Naive thymus-derived CD4-positive, alpha-beta T cell (primary cell): ENCODE measurements around the gene CRTC3. TPM values are rescaled to one million over a fixed set of nuclear protein-coding genes. Genes with fewer than 3 reads are reported as not detected.
A peak's percentile ranks its signal among the peaks of the same experiment; 100 is the strongest.

Experiments
- ATAC-seq: fragments of 150-1000 bp; cut with Tn5 transposase; 2 replicates; pipeline ENCODE4 v1.10.0; 2021; ENCODE audit warnings: mild to moderate bottlenecking, moderate library complexity
- CTCF ChIA-PET: fragments of 350-600 bp; sonication (Branson Sonifier 250); formaldehyde crosslinking; loops from one replicate; lab custom pipeline; 2021; ENCODE audit warnings: antibody characterized with exemption; lab: Charles Lee
- POLR2A ChIA-PET: fragments of 350-600 bp; sonication (Branson Sonifier 250); formaldehyde crosslinking; loops from one replicate; lab custom pipeline; 2021; ENCODE audit warnings: antibody characterized with exemption, inconsistent platforms; lab: Charles Lee
- DNase-seq, 9 donors: peaks; one replicate each; pipeline versions ENCODE4 v3.0.0 to v3.0.0-alpha.2; 2020 to 2022; ENCODE audit warnings: mixed read lengths in 1 of 9
- H3K27ac ChIP-seq: one replicate; pipeline ENCODE4 v1.7.0; 2013; ENCODE audit warnings: mild to moderate bottlenecking, low read depth, low read length, moderate library complexity
- H3K27me3 ChIP-seq, 2 donors: one replicate each; pipeline ENCODE4 v1.7.0; 2013; ENCODE audit warnings: low read length in 2 of 2, mild to moderate bottlenecking in 2 of 2, moderate library complexity in 2 of 2; ENCODE audit not compliant: control insufficient read depth in 2 of 2, insufficient read depth in 2 of 2
- H3K36me3 ChIP-seq, 3 experiments: 1 replicate in 2 of 3; 2 replicates in 1 of 3; pipeline ENCODE4 v1.7.0; 2013; ENCODE audit warnings: low read length in 3 of 3, mild to moderate bottlenecking in 3 of 3, moderate library complexity in 1 of 3; ENCODE audit not compliant: insufficient read depth in 3 of 3, control insufficient read depth in 2 of 3
- H3K4me1 ChIP-seq, 2 donors: one replicate each; pipeline ENCODE4 v1.7.0; 2013; ENCODE audit warnings: low read length in 2 of 2, mild to moderate bottlenecking in 2 of 2, moderate library complexity in 1 of 2; ENCODE audit not compliant: control insufficient read depth in 2 of 2, insufficient read depth in 2 of 2
- H3K4me3 ChIP-seq: 2 replicates; pipeline ENCODE4 v1.7.0; 2013; ENCODE audit warnings: mild to moderate bottlenecking, low read length
- H3K9me3 ChIP-seq, 3 experiments: 1 replicate in 2 of 3; 2 replicates in 1 of 3; pipeline ENCODE4 v1.7.0; 2013; ENCODE audit warnings: low read length in 3 of 3; ENCODE audit not compliant: control insufficient read depth in 2 of 3
- H3K27ac Mint-ChIP-seq, 9 donors: one replicate each; pipeline ENCODE4 v1.8.0; 2020 to 2022; ENCODE audit warnings: mixed read lengths in 9 of 9, mild to moderate bottlenecking in 8 of 9, moderate library complexity in 5 of 9, inconsistent platforms in 2 of 9
- H3K27me3 Mint-ChIP-seq, 5 donors: one replicate each; pipeline ENCODE4 v1.8.0; 2021 to 2022; ENCODE audit warnings: mixed read lengths in 5 of 5, mild to moderate bottlenecking in 1 of 5
- H3K36me3 Mint-ChIP-seq, 5 donors: one replicate each; pipeline ENCODE4 v1.8.0; 2020 to 2022; ENCODE audit warnings: mixed read lengths in 5 of 5, mild to moderate bottlenecking in 3 of 5, inconsistent platforms in 1 of 5
- H3K4me1 Mint-ChIP-seq, 7 donors: one replicate each; pipeline ENCODE4 v1.8.0; 2020 to 2022; ENCODE audit warnings: mixed read lengths in 7 of 7, mild to moderate bottlenecking in 3 of 7, inconsistent platforms in 1 of 7
- H3K4me3 Mint-ChIP-seq, 10 donors: one replicate each; pipeline ENCODE4 v1.8.0; 2020 to 2022; ENCODE audit warnings: mild to moderate bottlenecking in 10 of 10, mixed read lengths in 10 of 10, moderate library complexity in 6 of 10, inconsistent platforms in 2 of 10
- H3K9me3 Mint-ChIP-seq, 11 donors: one replicate each; pipeline ENCODE4 v1.8.0; 2020 to 2022; ENCODE audit warnings: mixed read lengths in 11 of 11, mild to moderate bottlenecking in 4 of 11, inconsistent platforms in 1 of 11, moderate library complexity in 1 of 11
- intact Hi-C, 2 donors: fragments of 100-400 bp; cut with micrococcal nuclease; formaldehyde crosslinking; loops; one replicate each; pipeline ENCODE4 v1.15.1; 2023
- polyA plus RNA-seq, 2 donors: library from polyadenylated mRNA; unstranded; fragments of 300-500 nt; fragmentation: Illumina TruSeq; gene quantifications; one replicate each; pipeline ENCODE4 v1.2.3, GENCODE V29; 2021
- total RNA-seq, 6 experiments: library from RNA in 5 of 6; stranded (reverse) in 5 of 6; gene quantifications; 1 replicate in 5 of 6; 2 replicates in 1 of 6; pipeline ENCODE4 v1.2.3 and lab custom pipeline; 2021 to 2026

Gene CRTC3
- total and polyA plus RNA-seq, 7 experiments from 2014 or later: 40.5 to 132 (median 106) TPM

GRCh38 chr15:90638201-90638691, 108.5 kb downstream of the CRTC3 start:
- Mint-ChIP-seq H3K36me3 (peaks cover 20 to 53% (median 35%) of the 10 kb centered on the region in 5 donors), H3K27me3 (no peaks in the 10 kb centered on the region), H3K9me3 (no peaks in the 10 kb centered on the region), H3K27ac (peak overlapping the region in 7 of 9 donors; percentile 22 to 71 (median 44)), H3K4me1 (peaks cover 0 to 6% (median 0%) of the 10 kb centered on the region in 7 donors), H3K4me3 (peak overlapping the region in 1 of 10 donors; percentile 26)
- intact Hi-C loops: no loop called here
- Histone ChIP-seq H3K4me1 (no peaks in the 10 kb centered on the region), H3K9me3 (no peaks in the 10 kb centered on the region), H3K36me3 (peaks cover 0 to 74% (median 19%) of the 10 kb centered on the region in 3 experiments), H3K27ac (no peak overlapping the region), H3K4me3 (no peak overlapping the region), H3K27me3 (no peaks in the 10 kb centered on the region)
- ATAC-seq (no peak), DNase-seq (peak in 1 of 9 donors; percentile 19)
- ChIA-PET POLR2A (no interaction called here), CTCF (interaction anchor here (0.6 to 1.2 kb wide), 2 partner anchors 151 to 318 kb away, joined by 3 read pairs; no protein-coding TSS in a partner anchor)

GRCh38 chr15:90638963-90639362, 109.2 kb downstream of the CRTC3 start:
- ATAC-seq: no peak

GRCh38 chr15:90640862-90641261, 111.1 kb downstream of the CRTC3 start:
- Histone ChIP-seq H3K27me3 (no peaks in the 10 kb centered on the region), H3K9me3 (no peaks in the 10 kb centered on the region), H3K4me1 (no peaks in the 10 kb centered on the region), H3K36me3 (peaks cover 0 to 70% (median 11%) of the 10 kb centered on the region in 3 experiments), H3K4me3 (no peak overlapping the region), H3K27ac (no peak overlapping the region)
- intact Hi-C loops: loop anchor here in 1 of 2 donors (10.0 kb wide), 1 partner anchor 276 kb away; no protein-coding TSS in a partner anchor
- peaks cover 0 to 1% (median 0%) of the 10 kb centered on the region in 11 donors for H3K9me3 Mint-ChIP-seq
- no peak overlapping the region for H3K4me3 Mint-ChIP-seq
- peaks cover 0 to 7% (median under 1%) of the 10 kb centered on the region in 7 donors for H3K4me1 Mint-ChIP-seq
- DNase-seq: no peak
- no peak for ATAC-seq
- CTCF ChIA-PET: no interaction called here
- no peaks in the 10 kb centered on the region for H3K27me3 Mint-ChIP-seq
- H3K36me3 Mint-ChIP-seq: peaks cover 10 to 41% (median 29%) of the 10 kb centered on the region in 5 donors
- peak overlapping the region in 1 of 9 donors; percentile 43 for H3K27ac Mint-ChIP-seq
- POLR2A ChIA-PET: no interaction called here

More at GRCh38 chr15:90638963-90639362, 109.2 kb downstream of the CRTC3 start:
- H3K4me3 Mint-ChIP-seq: no peak overlapping the region
- Histone ChIP-seq H3K9me3 (no peaks in the 10 kb centered on the region), H3K36me3 (peaks cover 0 to 74% (median 19%) of the 10 kb centered on the region in 3 experiments), H3K27ac (no peak overlapping the region), H3K4me1 (no peaks in the 10 kb centered on the region), H3K27me3 (no peaks in the 10 kb centered on the region), H3K4me3 (no peak overlapping the region)
- H3K4me1 Mint-ChIP-seq: peaks cover 0 to 5% (median 0%) of the 10 kb centered on the region in 7 donors
- POLR2A ChIA-PET: no interaction called here
- intact Hi-C loops: no loop called here
- peaks cover 15 to 51% (median 37%) of the 10 kb centered on the region in 5 donors for H3K36me3 Mint-ChIP-seq
- peak in 1 of 9 donors; percentile 16 for DNase-seq
- peak overlapping the region in 4 of 9 donors; percentile 52 to 64 (median 58) for H3K27ac Mint-ChIP-seq
- H3K9me3 Mint-ChIP-seq: no peaks in the 10 kb centered on the region
- CTCF ChIA-PET: no interaction called here
- H3K27me3 Mint-ChIP-seq: no peaks in the 10 kb centered on the region

- H3K9me3 ChIP-seq: no peaks in the 10 kb centered on the region
- peaks cover 0 to 15% (median 8%) of the 10 kb centered on the region in 7 donors for H3K4me1 Mint-ChIP-seq
- H3K27ac ChIP-seq: no peak overlapping the region
- no peaks in the 10 kb centered on the region for H3K4me1 ChIP-seq
- DNase-seq (peak in 1 of 9 donors; percentile 11), ATAC-seq (no peak)
- H3K36me3 Mint-ChIP-seq: peaks cover 10 to 41% (median 29%) of the 10 kb centered on the region in 5 donors
- H3K36me3 ChIP-seq: peaks cover 0 to 70% (median 11%) of the 10 kb centered on the region in 3 experiments
- no peaks in the 10 kb centered on the region for H3K27me3 ChIP-seq
- no peaks in the 10 kb centered on the region for H3K27me3 Mint-ChIP-seq
- no peak overlapping the region for H3K4me3 Mint-ChIP-seq
- H3K9me3 Mint-ChIP-seq: peaks cover 0 to 3% (median 0%) of the 10 kb centered on the region in 11 donors
- no peak overlapping the region for H3K4me3 ChIP-seq
- POLR2A ChIA-PET: interaction anchor here (0.6 kb wide), 1 partner anchor 110 kb away, joined by 3 read pairs; no protein-coding TSS in a partner anchor
- CTCF ChIA-PET: interaction anchor here (0.6 to 1.6 kb wide), 3 partner anchors 292 to 325 kb away, joined by 3 to 5 read pairs (median 3); no protein-coding TSS in a partner anchor
- intact Hi-C loops: loop anchor here in 1 of 2 donors (10.0 kb wide), 1 partner anchor 277 kb away; no protein-coding TSS in a partner anchor
- peak overlapping the region in 7 of 9 donors; percentile 8 to 64 (median 36) for H3K27ac Mint-ChIP-seq
Measured at GRCh38 chr15:90641581-90642463, 112.1 kb downstream of the CRTC3 start.

- intact Hi-C loops: loop anchor here in 1 of 2 donors (10.0 kb wide), 1 partner anchor 278 kb away; no protein-coding TSS in a partner anchor
- Mint-ChIP-seq H3K27me3 (no peaks in the 10 kb centered on the region), H3K4me3 (no peak overlapping the region), H3K4me1 (peaks cover 0 to 15% (median 11%) of the 10 kb centered on the region in 7 donors), H3K9me3 (peaks cover 0 to 3% (median 0%) of the 10 kb centered on the region in 11 donors), H3K27ac (peak overlapping the region in 5 of 9 donors; percentile 4 to 64 (median 42)), H3K36me3 (peaks cover 10 to 40% (median 28%) of the 10 kb centered on the region in 5 donors)
- no peak for ATAC-seq
- ChIA-PET CTCF (interaction anchor here (1.6 kb wide), 1 partner anchor 322 kb away, joined by 3 read pairs; no protein-coding TSS in a partner anchor), POLR2A (interaction anchor here (0.9 kb wide), 1 partner anchor 236 kb away, joined by 3 read pairs; no protein-coding TSS in a partner anchor)
- Histone ChIP-seq H3K36me3 (peaks cover 0 to 69% (median 11%) of the 10 kb centered on the region in 3 experiments), H3K4me3 (no peak overlapping the region), H3K9me3 (no peaks in the 10 kb centered on the region), H3K27me3 (no peaks in the 10 kb centered on the region), H3K4me1 (no peaks in the 10 kb centered on the region), H3K27ac (no peak overlapping the region)
- peak in 1 of 9 donors; percentile 17 for DNase-seq
Measured at GRCh38 chr15:90642464-90643300, 113.0 kb downstream of the CRTC3 start.
